Panc1 (cell line): ENCODE results near the gene ABCG2. TPM values are rescaled to one million over a fixed set of nuclear protein-coding genes. Genes with fewer than 3 reads are reported as not detected.

Source experiments
- ATAC-seq: fragments of 200-7000 bp; cut with Tn5 transposase; 2 replicates; pipeline ENCODE4 v1.9.1; 2020; ENCODE audit warnings: mild to moderate bottlenecking, moderate library complexity
- Bru-seq: library from RNA; stranded (reverse); fragments of 400-500 nt; gene quantifications from one replicate; lab custom pipeline; 2021; lab: Mats Ljungman, UMichigan
- BruChase-seq, 2 experiments: library from RNA; stranded (reverse); fragments of 400-500 nt; gene quantifications; one replicate each; lab custom pipeline; 2021; lab: Mats Ljungman, UMichigan
- BruUV-seq: library from RNA; stranded (reverse); fragments of 400-500 nt; replicated peaks from 2 replicates; lab custom pipeline; 2021; lab: Mats Ljungman, UMichigan
- CTCF ChIA-PET: fragments of 300-600 bp; sonication (Branson Sonifier 250); formaldehyde crosslinking; loops from one replicate; lab custom pipeline; 2022; ENCODE audit warnings: antibody characterized with exemption; lab: Charles Lee
- POLR2A ChIA-PET: fragments of 300-600 bp; sonication (Branson Sonifier 250); formaldehyde crosslinking; loops from one replicate; lab custom pipeline; 2022; ENCODE audit warnings: antibody characterized with exemption; lab: Charles Lee
- DNase-seq: peaks from one replicate; pipeline ENCODE4 v3.0.0-alpha.2; 2010; ENCODE audit warnings: low read depth, low spot score
- H3K27ac ChIP-seq: 2 replicates; pipeline ENCODE4 v1.5.1; 2011; ENCODE audit warnings: mild to moderate bottlenecking, low read length, inconsistent platforms
- H3K27me3 ChIP-seq: fragments of 200-500 bp; sonication (Bioruptor generic); 2 replicates; pipeline ENCODE4 v1.6.0; 2014; ENCODE audit warnings: low read length, inconsistent platforms; ENCODE audit not compliant: control insufficient read depth, insufficient read depth
- H3K36me3 ChIP-seq: fragments of 200-500 bp; sonication (Bioruptor generic); 2 replicates; pipeline ENCODE4 v1.5.1; 2014; ENCODE audit warnings: inconsistent platforms, mild to moderate bottlenecking, low read length, moderate library complexity; ENCODE audit not compliant: control insufficient read depth, insufficient read depth
- H3K4me1 ChIP-seq: 2 replicates; pipeline ENCODE4 v1.5.1; 2011; ENCODE audit warnings: inconsistent platforms, mild to moderate bottlenecking, low read length, moderate library complexity; ENCODE audit not compliant: control insufficient read depth, insufficient read depth
- H3K4me3 ChIP-seq, 2 experiments: 2 replicates each; pipeline ENCODE4 v1.5.1; 2011 to 2012; ENCODE audit warnings: low read depth in 2 of 2, low read length in 2 of 2, mild to moderate bottlenecking in 2 of 2, inconsistent platforms in 1 of 2, moderate library complexity in 1 of 2
- H3K9me3 ChIP-seq: fragments of 200-500 bp; sonication (Bioruptor generic); 2 replicates; pipeline ENCODE4 v1.5.1; 2014; ENCODE audit warnings: low read depth, mild to moderate bottlenecking, inconsistent platforms, low read length, moderate library complexity; ENCODE audit not compliant: control insufficient read depth, insufficient read depth
- CTCF ChIP-seq: fragments of 450-650 bp; IDR thresholded peaks from 2 replicates; pipeline ENCODE4 v1.5.1; 2017; ENCODE audit warnings: mild to moderate bottlenecking
- POLR2AphosphoS5 ChIP-seq: IDR thresholded peaks from 2 replicates; pipeline ENCODE4 v1.6.1; 2012; ENCODE audit warnings: mild to moderate bottlenecking, low read depth, low read length, moderate library complexity
- REST ChIP-seq, 2 experiments: IDR thresholded peaks; 2 replicates each; pipeline ENCODE4 v1.6.1; 2011 to 2012; ENCODE audit warnings: low read depth in 2 of 2, control low read depth in 1 of 2, low read length in 1 of 2, mild to moderate bottlenecking in 1 of 2, moderate library complexity in 1 of 2; ENCODE audit not compliant: insufficient read depth in 1 of 2
- SIN3A ChIP-seq: IDR thresholded peaks from 2 replicates; pipeline ENCODE4 v1.6.1; 2012; ENCODE audit warnings: low read depth, mild to moderate bottlenecking, low read length, moderate library complexity, borderline replicate concordance; ENCODE audit not compliant: insufficient read depth
- TCF7L2 ChIP-seq: IDR thresholded peaks from 2 replicates; pipeline ENCODE4 v1.6.1; 2011; ENCODE audit warnings: mild to moderate bottlenecking, low read depth, low read length, inconsistent platforms
- in situ Hi-C: cut with HindIII; loops from 2 replicates; pipeline ENCODE4 v1.10.0; 2016; ENCODE audit warnings: low sequenced_read_pairs, low pct_unique_long_range_greater_than_20kb
- intact Hi-C: fragments of 100-400 bp; cut with micrococcal nuclease; formaldehyde crosslinking; loops from one replicate; pipeline ENCODE4 v1.10.0; 2022; ENCODE audit not compliant: unreplicated experiment
- long read RNA-seq: library from polyadenylated mRNA; unstranded; transcript quantifications from one replicate; pipeline ENCODE4 v2.0.0, GENCODE V29; 2021; ENCODE audit not compliant: unreplicated experiment
- polyA plus RNA-seq: library from polyadenylated mRNA; unstranded; fragments of >200 nt; gene quantifications from one replicate; pipeline ENCODE4 v1.2.1, GENCODE V29; 2012; ENCODE audit warnings: missing spikeins; ENCODE audit not compliant: insufficient read length
- total RNA-seq: library from RNA; stranded (reverse); gene quantifications from one replicate; pipeline ENCODE4 v1.2.1, GENCODE V29; 2021; ENCODE audit not compliant: unreplicated experiment

The ABCG2 gene
- total RNA-seq (63.3 TPM), Bru-seq, nascent RNA (percentile 72 among the genes with signal in this experiment), BruChase-seq, experiment 1, labeled RNA remaining after a 2-hour chase (percentile 68 among the genes with signal in this experiment), BruChase-seq, experiment 2, labeled RNA remaining after a 6-hour chase (percentile 77 among the genes with signal in this experiment)
- 15.7 TPM for polyA plus RNA-seq
- long read RNA-seq, full-length matches to known transcripts, result 121 of 254 reads
- long read RNA-seq, partial matches to known transcripts, result 10 of 254 reads
- long read RNA-seq, other reads (novel, unspliced or antisense), result 123 of 254 reads

GRCh38 chr4:88158489-88159228, at the start of gene ABCG2:
Gene ABCG2 (minus strand): TSS chr4:88158639. CDS start chr4:88139995, 18,644 bp downstream.
- ATAC-seq (peak; percentile 78), DNase-seq (no peak)
- TF ChIP-seq SIN3A, result peak; percentile 53; the same call in 1 of the 2 replicates
- TF ChIP-seq TCF7L2, result no peak
- in situ Hi-C loops, result no loop called here
- peak within 1 kb of the TSS; percentile 75 for H3K27ac ChIP-seq
- H3K4me3 ChIP-seq, result peak within 1 kb of the TSS; percentile 57 to 75
- no peaks in the 10 kb centered on the region; the same call in 1 of the 2 replicates for H3K27me3 ChIP-seq
- H3K4me1 ChIP-seq, result no peaks in the 10 kb centered on the region
- H3K9me3 ChIP-seq, result no peaks in the 10 kb centered on the region
- no peaks in the 10 kb centered on the region for H3K36me3 ChIP-seq
- intact Hi-C loops, result no loop called here
- no TSS peak for BruUV-seq
- CTCF ChIA-PET, result interaction anchor here (0.5 kb wide), 1 partner anchor 320 kb away, joined by 6 read pairs; no protein-coding TSS in a partner anchor
- POLR2A ChIA-PET, result no interaction called here

GRCh38 chr4:88208156-88208555, 49.7 kb upstream of the ABCG2 start:
- intact Hi-C loops (no loop called here), in situ Hi-C loops (no loop called here)
- BruUV-seq, result no TSS peak
- Histone ChIP-seq H3K4me3 (no peak overlapping the region), H3K9me3 (no peaks in the 10 kb centered on the region), H3K27ac (peak overlapping the region; percentile 12; the same call in 1 of the 2 replicates), H3K36me3 (no peaks in the 10 kb centered on the region), H3K4me1 (no peaks in the 10 kb centered on the region; the same call in 1 of the 2 replicates), H3K27me3 (no peaks in the 10 kb centered on the region; the same call in 1 of the 2 replicates)
- TF ChIP-seq CTCF (no peak), POLR2AphosphoS5 (no peak), TCF7L2 (no peak), REST (IDR thresholded peaks at IDR 0.05; ENCODE audit: insufficient read depth in 1 of 2, low read depth in 2 of 2, low read length in 1 of 2) (no peak), SIN3A (no peak)
- DNase-seq, result no peak
- CTCF ChIA-PET, result interaction anchor here (0.6 kb wide), 1 partner anchor 175 kb away, joined by 4 read pairs; no protein-coding TSS in a partner anchor
- ATAC-seq, result no peak
- POLR2A ChIA-PET, result no interaction called here
